ENCODE data around the gene SKIDA1. TPM values are rescaled to one million over a fixed set of nuclear protein-coding genes. Genes with fewer than 3 reads are reported as not detected.

The SKIDA1 gene
- total RNA-seq, 1 donor from 2014 or later: 7.8 TPM

GRCh38 chr10:21518641-21519396, 6.7 kb downstream of the SKIDA1 start:
- no peak for TF ChIP-seq CTCF (IDR thresholded peaks at IDR 0.05; ENCODE audit: insufficient read depth, low read depth, low read length)
- TF ChIP-seq EZH2 (IDR thresholded peaks at IDR 0.05; ENCODE audit: insufficient read depth, low read length): no peak

GRCh38 chr10:21518149-21518640, 7.3 kb downstream of the SKIDA1 start:
- Mint-ChIP-seq H3K27me3 (ENCODE audit: low read depth, unreplicated experiment) (no peaks in the 10 kb centered on the region), H3K27ac (ENCODE audit: unreplicated experiment) (peak overlapping the region; percentile 89), H3K4me3 (ENCODE audit: unreplicated experiment) (peak overlapping the region; percentile 88), H3K36me3 (ENCODE audit: low read depth, unreplicated experiment) (peaks cover 3% of the 10 kb centered on the region), H3K9me3 (ENCODE audit: unreplicated experiment) (no peaks in the 10 kb centered on the region), H3K4me1 (ENCODE audit: low read depth, unreplicated experiment) (peaks cover 43% of the 10 kb centered on the region)
- Histone ChIP-seq H3K36me3 (ENCODE audit: insufficient read depth, low read length) (no peaks in the 10 kb centered on the region), H3K9ac (ENCODE audit: low read length) (peak overlapping the region; percentile 87), H2AFZ (ENCODE audit: low read depth, low read length) (peak overlapping the region; percentile 80), H3K27ac (ENCODE audit: low read depth, low read length) (peak overlapping the region; percentile 92), H3K9me3 (ENCODE audit: insufficient read depth, low read depth, low read length) (no peaks in the 10 kb centered on the region), H3K27me3 (ENCODE audit: insufficient read depth, low read length) (no peaks in the 10 kb centered on the region), H3K4me2 (ENCODE audit: low read length) (peak overlapping the region; percentile 94), H4K20me1 (ENCODE audit: insufficient read depth, low read length) (no peaks in the 10 kb centered on the region), H3K4me1 (ENCODE audit: insufficient read depth, low read length) (peaks cover 43% of the 10 kb centered on the region), H3K79me2 (ENCODE audit: insufficient read depth, low read length) (peaks cover 50% of the 10 kb centered on the region), H3K4me3 (ENCODE audit: insufficient read depth, low read depth, low read length) (peak overlapping the region; percentile 70)
- TF ChIP-seq EZH2 (IDR thresholded peaks at IDR 0.05; ENCODE audit: insufficient read depth, low read length) (no peak), CTCF (IDR thresholded peaks at IDR 0.05; ENCODE audit: insufficient read depth, low read depth, low read length) (no peak)
- DNase-seq (ENCODE audit: low read depth): peak; percentile 73
- no peak for FAIRE-seq

More at GRCh38 chr10:21518641-21519396, 6.7 kb downstream of the SKIDA1 start:
- Mint-ChIP-seq H3K4me3 (ENCODE audit: unreplicated experiment) (peak overlapping the region; percentile 88), H3K27me3 (ENCODE audit: low read depth, unreplicated experiment) (no peaks in the 10 kb centered on the region), H3K36me3 (ENCODE audit: low read depth, unreplicated experiment) (peaks cover 3% of the 10 kb centered on the region), H3K4me1 (ENCODE audit: low read depth, unreplicated experiment) (peaks cover 50% of the 10 kb centered on the region), H3K9me3 (ENCODE audit: unreplicated experiment) (no peaks in the 10 kb centered on the region), H3K27ac (ENCODE audit: unreplicated experiment) (peak overlapping the region; percentile 89)
- Histone ChIP-seq H3K4me2 (ENCODE audit: low read length) (peak overlapping the region; percentile 94), H3K4me3 (ENCODE audit: insufficient read depth, low read depth, low read length) (peak overlapping the region; percentile 70), H3K79me2 (ENCODE audit: insufficient read depth, low read length) (peaks cover 44% of the 10 kb centered on the region), H3K36me3 (ENCODE audit: insufficient read depth, low read length) (no peaks in the 10 kb centered on the region), H3K9me3 (ENCODE audit: insufficient read depth, low read depth, low read length) (no peaks in the 10 kb centered on the region), H3K4me1 (ENCODE audit: insufficient read depth, low read length) (peaks cover 40% of the 10 kb centered on the region), H3K27ac (ENCODE audit: low read depth, low read length) (peak overlapping the region; percentile 92), H2AFZ (ENCODE audit: low read depth, low read length) (peak overlapping the region; percentile 80), H3K9ac (ENCODE audit: low read length) (peak overlapping the region; percentile 87), H3K27me3 (ENCODE audit: insufficient read depth, low read length) (no peaks in the 10 kb centered on the region), H4K20me1 (ENCODE audit: insufficient read depth, low read length) (no peaks in the 10 kb centered on the region)
- FAIRE-seq (no peak), DNase-seq (ENCODE audit: low read depth) (peak; percentile 71)

Measured in astrocyte (in vitro differentiated cells and primary cell).